OCI-LY7 (cell line): ENCODE results near the gene KRI1. TPM values are rescaled to one million over a fixed set of nuclear protein-coding genes. Genes with fewer than 3 reads are reported as not detected.
A peak's percentile ranks its signal among the peaks of the same experiment; 100 is the strongest.

ENCODE experiments used
- BruUV-seq: library from RNA; stranded (reverse); fragments of 400-500 nt; replicated peaks from 2 replicates; lab custom pipeline; 2021; lab: Mats Ljungman, UMichigan
- CTCF ChIA-PET: fragments of 300-600 bp; sonication (Branson Sonifier 250); formaldehyde crosslinking; loops from one replicate; lab custom pipeline; 2022; ENCODE audit warnings: antibody characterized with exemption; ENCODE audit not compliant: unreplicated experiment; lab: Charles Lee
- POLR2A ChIA-PET: fragments of 300-600 bp; sonication (Branson Sonifier 250); formaldehyde crosslinking; loops from one replicate; lab custom pipeline; 2022; ENCODE audit warnings: antibody characterized with exemption; lab: Charles Lee
- DNase-seq: peaks from one replicate; pipeline ENCODE4 v3.0.0-alpha.2; 2015; ENCODE audit warnings: low spot score
- H2AFZ ChIP-seq: fragments of 200-600 bp; sonication (generic), shearing (Covaris generic); 2 replicates; pipeline ENCODE4 v1.6.1; 2014; ENCODE audit warnings: mild to moderate bottlenecking, antibody characterized with exemption, low read length, moderate library complexity
- H3K27ac ChIP-seq: fragments of 200-600 bp; sonication (generic); 2 replicates; pipeline ENCODE4 v1.5.1; 2014; ENCODE audit warnings: mixed run types, low read depth, mild to moderate bottlenecking, moderate library complexity, low read length, inconsistent platforms; ENCODE audit not compliant: poor library complexity, severe bottlenecking
- H3K36me3 ChIP-seq: fragments of 200-600 bp; sonication (generic); 2 replicates; pipeline ENCODE4 v1.6.1; 2014; ENCODE audit warnings: mild to moderate bottlenecking, antibody characterized with exemption, low read length, moderate library complexity, mixed read lengths; ENCODE audit not compliant: insufficient read depth
- H3K4me1 ChIP-seq: fragments of 200-600 bp; sonication (generic); 2 replicates; pipeline ENCODE4 v1.5.1; 2014; ENCODE audit warnings: mild to moderate bottlenecking, low read length; ENCODE audit not compliant: insufficient read depth, poor library complexity, severe bottlenecking
- H3K4me2 ChIP-seq: fragments of 200-600 bp; sonication (generic); 2 replicates; pipeline ENCODE4 v1.6.1; 2014; ENCODE audit warnings: mild to moderate bottlenecking, low read length
- H3K4me3 ChIP-seq: fragments of 200-600 bp; sonication (generic); 2 replicates; pipeline ENCODE4 v1.5.1; 2014; ENCODE audit warnings: mild to moderate bottlenecking, low read depth, low read length; ENCODE audit not compliant: poor library complexity, severe bottlenecking
- H3K79me2 ChIP-seq: fragments of 200-600 bp; sonication (generic); 2 replicates; pipeline ENCODE4 v1.6.1; 2016; ENCODE audit warnings: low read depth, mild to moderate bottlenecking, low read length, moderate library complexity, mixed read lengths; ENCODE audit not compliant: insufficient read depth
- H3K9me2 ChIP-seq: fragments of 200-600 bp; sonication (generic); 2 replicates; pipeline ENCODE4 v1.6.1; 2016; ENCODE audit warnings: mild to moderate bottlenecking, low read length, mixed read lengths; ENCODE audit not compliant: insufficient read depth
- H3K9me3 ChIP-seq: fragments of 200-600 bp; sonication (generic); 2 replicates; pipeline ENCODE4 v1.6.1; 2014; ENCODE audit warnings: mild to moderate bottlenecking, mixed run types, low read length, mixed read lengths
- H4K20me1 ChIP-seq: fragments of 200-600 bp; sonication (generic); 2 replicates; pipeline ENCODE4 v1.6.1; 2014; ENCODE audit warnings: mild to moderate bottlenecking, antibody characterized with exemption, low read length, moderate library complexity, mixed read lengths; ENCODE audit not compliant: insufficient read depth
- CTCF ChIP-seq: fragments of 200-600 bp; sonication (generic); conservative IDR thresholded peaks from 2 replicates; pipeline ENCODE4 v1.5.1; 2014; ENCODE audit warnings: mild to moderate bottlenecking, antibody characterized with exemption, low read length, moderate library complexity, mixed read lengths
- EZH2phosphoT487 ChIP-seq: fragments of 200-600 bp; sonication (generic); IDR thresholded peaks from 2 replicates; pipeline ENCODE4 v1.6.1; 2018; ENCODE audit warnings: low read depth, borderline replicate concordance, mild to moderate bottlenecking, mixed run types, antibody characterized with exemption, low read length, moderate library complexity, mixed read lengths
- intact Hi-C: fragments of 100-400 bp; cut with micrococcal nuclease; formaldehyde crosslinking; loops from one replicate; pipeline ENCODE4 v1.10.0; 2022; ENCODE audit not compliant: unreplicated experiment
- total RNA-seq, 2 experiments: library from RNA; depleted of rRNA in 1 of 2; stranded (reverse); fragments of >200 nt in 1 of 2; shearing (Covaris generic) in 1 of 2; gene quantifications; 2 replicates each; pipeline ENCODE4 v1.2.3, GENCODE V29; 2014 to 2022

The KRI1 gene
- total RNA-seq, 2 experiments from 2014 or later = 53.6 to 58.4 TPM

GRCh38 chr19:10510301-10510802 is 55.5 kb downstream of the KRI1 start:
- DNase-seq = peak; percentile 44
- CTCF ChIA-PET = no interaction called here
- POLR2A ChIA-PET = no interaction called here
- Histone ChIP-seq H3K4me3 (no peak overlapping the region), H4K20me1 (no peaks in the 10 kb centered on the region), H3K9me3 (no peaks in the 10 kb centered on the region), H3K79me2 (no peaks in the 10 kb centered on the region), H3K4me1 (peaks cover 3% of the 10 kb centered on the region), H3K27ac (no peak overlapping the region), H2AFZ (no peak overlapping the region), H3K36me3 (no peaks in the 10 kb centered on the region), H3K4me2 (peak overlapping the region; percentile 35; the same call in 1 of the 2 replicates), H3K9me2 (no peaks in the 10 kb centered on the region)
- intact Hi-C loops = loop anchor here (2.0 kb wide), 1 partner anchor 188 kb away; no protein-coding TSS in a partner anchor
- no TSS peak for BruUV-seq
- TF ChIP-seq CTCF (peak; percentile 78), EZH2phosphoT487 (no peak)

- Histone ChIP-seq H3K4me2 (no peak overlapping the region), H3K36me3 (no peaks in the 10 kb centered on the region), H3K4me1 (peaks cover 9% of the 10 kb centered on the region), H3K27ac (no peak overlapping the region), H3K79me2 (no peaks in the 10 kb centered on the region), H3K9me2 (no peaks in the 10 kb centered on the region), H2AFZ (no peak overlapping the region), H3K4me3 (no peak overlapping the region), H3K9me3 (no peaks in the 10 kb centered on the region), H4K20me1 (no peaks in the 10 kb centered on the region)
- DNase-seq = no peak
- no TSS peak for BruUV-seq
- CTCF ChIA-PET = no interaction called here
- TF ChIP-seq CTCF (no peak), EZH2phosphoT487 (no peak)
- intact Hi-C loops = no loop called here
- POLR2A ChIA-PET = interaction anchor here (0.8 kb wide), 1 partner anchor 22 kb away, joined by 4 read pairs; no protein-coding TSS in a partner anchor
These were observed 57.1 kb downstream of the KRI1 start for GRCh38 chr19:10508707-10509106.

GRCh38 chr19:10508036-10508435 is 57.8 kb downstream of the KRI1 start:
- H3K27ac ChIP-seq = no peak overlapping the region
- no peak overlapping the region for H3K4me2 ChIP-seq
- H4K20me1 ChIP-seq = no peaks in the 10 kb centered on the region
- POLR2A ChIA-PET = no interaction called here
- intact Hi-C loops = no loop called here
- no TSS peak for BruUV-seq
- H2AFZ ChIP-seq = no peak overlapping the region
- DNase-seq = no peak
- H3K4me1 ChIP-seq = peaks cover 13% of the 10 kb centered on the region
- CTCF ChIA-PET = no interaction called here
- TF ChIP-seq CTCF = no peak
- no peak for TF ChIP-seq EZH2phosphoT487
- no peaks in the 10 kb centered on the region for H3K9me2 ChIP-seq
- no peaks in the 10 kb centered on the region for H3K36me3 ChIP-seq
- H3K4me3 ChIP-seq = no peak overlapping the region
- no peaks in the 10 kb centered on the region for H3K9me3 ChIP-seq
- no peaks in the 10 kb centered on the region for H3K79me2 ChIP-seq
